8988T (cell line): ENCODE measurements around the gene FGFRL1.
"Not testable (repeated sequence)": the region's sequence is repeated elsewhere in the genome, so short reads cannot be mapped to it uniquely, and the experiment has no call there.

Experiments
- DNase-seq: peaks from one replicate; pipeline ENCODE4 v3.0.0; 2011

Gene FGFRL1

DNA sequence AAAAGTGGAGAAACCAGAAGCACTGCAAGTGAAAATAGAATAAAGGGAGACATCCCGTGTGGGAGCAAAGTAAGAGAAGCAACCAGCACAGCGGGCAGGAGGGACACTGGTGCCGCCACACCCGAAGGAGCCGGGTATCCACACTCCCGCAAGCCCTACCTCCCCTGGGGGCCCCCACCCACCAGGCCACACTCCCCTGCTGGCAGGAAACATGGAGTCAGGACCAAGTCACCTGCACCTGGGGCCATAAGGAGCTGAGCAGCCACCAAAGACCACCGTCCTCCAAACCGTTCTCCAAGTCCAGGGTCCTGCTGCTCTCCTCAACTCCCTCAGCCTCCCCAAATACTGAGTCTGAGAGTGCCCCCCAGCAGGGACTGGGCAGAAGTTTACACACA, 30.5 kb downstream of the FGFRL1 start:
- no peak for DNase-seq

DNA sequence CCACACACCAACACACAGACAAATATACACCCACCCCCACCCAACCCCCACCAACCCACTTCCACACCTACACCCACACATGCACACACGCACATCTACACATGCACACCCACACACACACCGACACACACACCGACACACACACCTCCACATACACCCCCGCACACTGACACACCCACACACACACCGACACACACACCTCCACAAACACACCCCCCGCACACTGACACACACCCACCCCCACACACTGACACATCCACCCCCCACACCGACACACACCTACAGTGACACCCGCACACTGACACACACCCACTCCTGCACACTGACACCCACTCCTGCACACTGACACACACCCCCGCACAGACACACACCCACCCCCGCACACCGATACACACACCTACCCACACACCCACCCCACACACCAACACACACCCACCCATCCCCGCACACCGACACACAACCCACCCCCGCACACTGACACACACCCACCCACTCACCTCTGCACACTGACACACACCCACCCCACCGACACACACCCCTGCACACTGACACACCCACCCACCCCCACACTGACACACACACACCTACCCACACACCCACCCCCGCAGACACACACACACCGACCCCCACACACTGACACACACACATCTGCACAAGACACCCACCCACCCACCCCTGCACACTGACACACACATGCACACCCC, 31.1 kb downstream of the FGFRL1 start:
- DNase-seq = no peak

DNA sequence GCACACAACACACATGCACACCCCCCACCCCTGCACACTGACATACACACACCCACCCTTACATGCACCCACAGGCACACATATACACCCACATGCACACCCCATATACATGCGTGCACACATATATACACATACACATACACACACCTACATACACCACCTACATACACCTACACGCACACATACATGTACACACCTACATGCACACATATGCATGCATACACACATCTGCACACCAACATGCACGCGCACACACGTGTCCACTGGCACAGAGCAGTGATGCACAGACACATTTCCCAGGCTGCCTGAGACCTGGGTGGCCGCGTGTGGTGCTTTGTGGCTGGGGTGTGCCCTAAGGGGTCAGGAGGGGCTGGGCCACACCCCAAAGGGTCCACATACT, 31.7 kb downstream of the FGFRL1 start:
- DNase-seq = no peak

DNA sequence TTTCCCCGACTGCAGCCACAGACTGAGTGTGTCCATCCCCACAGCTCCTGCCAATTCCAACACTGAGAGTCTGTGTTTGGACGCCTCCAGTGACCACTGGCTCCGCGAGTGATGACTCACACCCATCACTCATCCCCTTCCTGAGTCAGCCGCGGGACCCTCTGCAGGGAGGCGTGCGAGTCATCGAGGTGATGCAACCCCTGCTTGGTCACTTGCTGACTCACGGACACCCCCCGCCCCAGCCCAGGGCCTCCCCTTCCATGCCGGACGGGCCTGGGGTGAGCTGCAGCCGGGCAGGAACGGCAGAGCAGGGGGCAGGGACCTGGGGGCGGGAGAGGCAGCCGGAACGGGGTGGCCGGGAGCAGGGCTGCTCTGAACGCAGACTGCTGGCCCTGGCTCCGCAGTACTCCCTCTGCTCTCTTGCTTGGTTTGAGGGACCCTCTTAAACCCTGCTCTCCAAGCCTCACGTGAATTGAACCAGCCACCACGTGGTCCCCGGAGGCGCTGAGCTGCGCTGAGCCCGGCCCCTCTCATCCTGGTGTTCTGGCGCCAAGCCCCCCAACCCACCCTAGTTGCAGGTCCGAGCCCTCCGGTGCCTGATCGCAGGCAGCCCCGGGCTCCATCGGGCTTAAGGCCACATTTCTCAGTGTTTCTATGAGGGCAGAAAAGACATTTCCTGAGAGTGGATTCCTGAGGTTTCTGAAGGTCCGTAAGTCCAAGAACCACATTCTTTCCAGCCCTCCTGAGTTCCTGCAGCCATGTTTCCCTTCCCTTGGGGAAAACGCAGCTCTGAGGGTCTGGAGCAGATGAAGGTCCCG, 32.4 kb downstream of the FGFRL1 start:
- DNase-seq = peak; percentile 83

DNA sequence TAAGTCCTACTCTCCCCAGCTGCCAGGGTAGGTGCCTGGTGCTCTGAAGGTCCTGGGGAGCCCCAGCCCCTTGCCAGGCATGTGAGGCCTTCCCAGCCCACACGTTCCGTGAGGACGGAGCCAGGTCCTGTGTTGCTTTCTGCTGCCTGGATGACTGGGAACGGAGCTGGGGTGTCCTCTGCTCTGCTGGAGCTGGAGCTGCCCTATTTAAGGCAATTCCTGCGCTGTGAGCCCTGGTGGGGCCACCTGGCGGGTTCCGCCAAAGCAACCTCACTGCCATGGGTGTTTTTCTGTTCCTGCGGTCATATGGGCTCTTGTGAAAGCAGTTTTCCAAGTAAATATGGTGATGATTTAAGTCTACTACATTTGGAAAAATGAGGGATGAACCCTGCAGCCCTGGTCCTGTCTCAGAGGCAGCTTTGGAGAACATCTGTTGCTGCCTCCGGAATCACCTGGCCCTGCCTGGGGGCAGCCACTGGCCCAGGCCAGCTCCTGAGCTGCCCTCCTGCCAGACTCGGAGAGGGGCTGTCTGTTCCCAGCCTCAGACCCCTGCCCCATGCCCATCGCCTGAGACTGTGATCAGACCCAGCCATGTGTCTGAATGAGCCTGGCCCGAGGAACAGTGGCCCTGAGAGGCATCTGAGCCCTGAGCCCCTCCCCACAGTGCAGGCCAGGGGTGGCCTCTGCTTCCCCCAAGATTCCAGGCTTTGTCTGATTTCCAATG, 33.2 kb downstream of the FGFRL1 start:
- no peak for DNase-seq

DNA sequence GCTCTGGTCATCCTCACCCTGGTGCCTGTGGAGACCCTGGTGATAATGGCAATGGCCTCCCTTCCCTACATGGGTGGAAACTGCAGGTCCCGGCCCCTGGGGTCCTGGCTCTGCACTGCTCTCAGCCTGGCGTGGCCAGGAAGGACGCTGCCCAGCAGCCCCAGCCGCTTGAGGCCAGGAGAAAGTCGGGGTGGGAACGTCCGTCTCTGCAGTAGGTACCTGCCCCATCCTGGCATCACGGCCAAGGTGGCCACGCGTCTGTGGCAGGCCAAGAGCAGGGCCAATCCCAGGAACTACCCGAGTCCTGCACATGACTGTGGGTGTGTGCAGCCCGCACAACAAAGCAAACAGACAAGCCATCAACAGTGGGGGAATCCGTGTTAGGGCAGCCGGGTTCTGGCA, 33.8 kb downstream of the FGFRL1 start:
- no peak for DNase-seq

DNA sequence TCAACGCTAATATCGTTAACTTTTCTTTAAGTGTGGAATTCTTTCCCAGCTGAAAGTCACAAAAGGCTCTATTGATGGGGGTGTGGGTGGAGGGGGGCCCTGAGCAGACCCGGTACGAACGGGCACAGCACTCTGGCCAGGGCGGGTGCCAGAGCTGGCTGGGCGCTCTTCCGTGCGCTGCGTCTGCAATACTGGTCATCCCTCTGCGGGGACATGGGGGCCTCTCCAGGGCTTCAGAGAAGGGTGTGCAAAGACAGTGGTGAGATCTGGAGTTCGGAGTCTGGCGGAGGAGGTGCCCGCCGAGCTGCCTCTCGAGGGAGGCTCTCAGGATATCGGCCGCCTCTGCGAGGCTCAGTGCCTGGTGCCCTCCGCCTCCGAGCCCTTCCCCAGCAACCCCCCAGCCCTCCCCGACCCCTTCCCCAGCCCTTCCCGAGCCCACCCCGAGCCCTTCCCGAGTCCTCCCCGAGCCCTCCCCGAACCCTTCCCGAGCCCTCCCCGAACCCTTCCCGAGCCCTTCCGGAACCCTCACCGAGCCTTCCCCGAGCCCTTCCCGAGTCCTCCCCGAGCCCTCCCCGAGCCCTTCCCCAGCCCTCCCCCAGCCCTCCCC, 34.3 kb downstream of the FGFRL1 start:
- DNase-seq = no peak

DNA sequence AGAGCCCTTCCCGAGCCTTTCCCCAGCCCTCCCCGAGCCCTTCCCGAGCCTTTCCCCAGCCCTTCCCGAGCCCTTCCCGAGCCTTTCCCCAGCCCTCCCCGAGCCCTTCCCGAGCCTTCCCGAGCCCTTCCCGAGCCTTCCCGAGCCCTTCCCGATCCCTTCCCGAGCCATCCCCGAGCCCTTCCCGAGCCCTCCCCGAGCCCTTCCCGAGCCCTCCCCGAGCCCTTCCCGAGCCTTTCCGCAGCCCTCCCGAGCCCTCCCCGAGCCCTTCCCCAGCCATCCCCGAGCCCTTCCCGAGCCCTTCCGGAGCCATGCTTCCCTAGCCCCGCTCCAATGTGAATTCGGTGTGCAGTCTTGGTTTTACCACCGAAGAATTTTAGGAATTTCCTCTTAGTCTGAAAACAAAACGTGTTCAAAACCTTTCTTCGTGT, 35.2 kb downstream of the FGFRL1 start:
- DNase-seq = peak; percentile 76

DNA sequence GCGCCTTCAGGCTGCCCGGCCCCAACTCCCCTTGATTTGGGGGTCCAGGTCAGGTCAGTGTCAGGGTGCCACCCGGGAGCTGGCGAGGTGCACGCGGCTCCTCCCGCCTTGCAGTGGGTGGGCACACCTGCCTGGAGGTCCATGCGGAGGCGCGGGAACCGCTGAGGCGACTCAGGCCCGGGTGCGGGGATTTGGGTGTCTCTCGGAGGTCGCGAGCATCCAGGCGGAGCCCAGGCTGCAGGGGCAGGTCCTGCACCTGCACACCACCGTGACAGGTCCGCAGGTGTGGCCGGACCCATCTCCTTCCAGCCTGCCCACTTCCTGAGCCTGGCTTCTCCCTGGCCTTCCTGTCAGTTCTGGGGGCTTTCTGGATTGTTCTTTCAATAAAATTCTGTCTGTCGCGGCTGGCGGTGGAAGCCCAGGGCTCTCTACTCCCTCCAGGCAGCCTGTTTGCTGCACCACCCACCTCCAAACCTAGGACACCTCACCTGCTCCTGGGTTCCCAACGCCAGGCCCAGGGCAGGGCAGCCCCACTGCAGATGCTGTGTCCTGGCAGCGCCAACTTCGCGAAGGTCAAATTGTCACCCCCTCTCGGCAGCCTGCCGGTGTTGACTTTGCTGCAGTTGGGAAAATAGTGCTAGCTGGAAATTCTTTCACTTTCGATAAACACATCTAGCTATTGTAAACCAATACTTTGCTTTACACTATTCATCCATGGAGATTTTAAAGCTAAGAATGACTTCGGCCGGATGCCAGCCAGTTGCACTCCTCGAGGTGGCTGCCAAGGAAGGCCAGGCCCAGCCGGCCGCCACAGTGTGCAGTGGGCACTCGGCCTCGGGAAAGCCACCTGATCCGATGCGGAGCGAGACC, 35.9 kb downstream of the FGFRL1 start:
- no peak for DNase-seq

DNA sequence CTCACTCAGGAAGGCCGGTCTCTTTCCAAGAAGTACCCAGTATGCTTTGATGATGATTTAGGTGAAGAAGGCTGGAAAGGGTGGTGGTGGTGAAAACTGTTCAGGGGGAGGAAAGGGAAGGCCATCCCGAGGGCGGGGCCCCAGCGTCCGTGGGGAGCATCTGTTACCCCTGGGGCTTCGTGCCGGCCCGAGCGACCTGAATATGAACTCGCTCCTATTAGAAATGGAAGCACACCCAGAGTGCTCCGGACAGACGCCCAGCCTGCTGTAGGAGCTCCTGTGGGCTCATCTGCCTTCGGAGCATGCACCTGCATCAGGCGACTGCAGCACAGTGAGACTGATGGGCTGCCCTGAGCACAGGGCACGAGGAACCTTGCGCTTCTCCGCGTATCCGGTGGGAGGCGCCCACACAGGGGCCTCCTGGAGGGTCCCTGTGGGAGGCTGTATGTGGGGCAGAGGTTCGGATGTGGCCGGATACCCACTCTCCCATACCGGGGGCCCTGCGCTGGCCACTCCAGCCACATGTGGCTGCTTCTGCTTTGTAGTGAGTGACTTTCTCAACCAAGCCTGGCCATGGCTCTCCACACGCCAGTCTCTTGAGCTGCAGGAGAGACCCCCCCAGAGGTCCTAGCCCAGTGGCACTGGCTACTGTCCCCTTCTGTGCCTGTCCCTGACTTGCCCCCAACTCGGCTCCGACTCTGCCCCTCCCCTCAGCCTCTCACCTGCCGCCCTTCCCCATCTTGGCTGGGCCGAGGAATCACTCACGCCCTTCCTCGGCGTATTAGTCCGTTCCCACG, 36.7 kb downstream of the FGFRL1 start:
- DNase-seq = no peak

DNA sequence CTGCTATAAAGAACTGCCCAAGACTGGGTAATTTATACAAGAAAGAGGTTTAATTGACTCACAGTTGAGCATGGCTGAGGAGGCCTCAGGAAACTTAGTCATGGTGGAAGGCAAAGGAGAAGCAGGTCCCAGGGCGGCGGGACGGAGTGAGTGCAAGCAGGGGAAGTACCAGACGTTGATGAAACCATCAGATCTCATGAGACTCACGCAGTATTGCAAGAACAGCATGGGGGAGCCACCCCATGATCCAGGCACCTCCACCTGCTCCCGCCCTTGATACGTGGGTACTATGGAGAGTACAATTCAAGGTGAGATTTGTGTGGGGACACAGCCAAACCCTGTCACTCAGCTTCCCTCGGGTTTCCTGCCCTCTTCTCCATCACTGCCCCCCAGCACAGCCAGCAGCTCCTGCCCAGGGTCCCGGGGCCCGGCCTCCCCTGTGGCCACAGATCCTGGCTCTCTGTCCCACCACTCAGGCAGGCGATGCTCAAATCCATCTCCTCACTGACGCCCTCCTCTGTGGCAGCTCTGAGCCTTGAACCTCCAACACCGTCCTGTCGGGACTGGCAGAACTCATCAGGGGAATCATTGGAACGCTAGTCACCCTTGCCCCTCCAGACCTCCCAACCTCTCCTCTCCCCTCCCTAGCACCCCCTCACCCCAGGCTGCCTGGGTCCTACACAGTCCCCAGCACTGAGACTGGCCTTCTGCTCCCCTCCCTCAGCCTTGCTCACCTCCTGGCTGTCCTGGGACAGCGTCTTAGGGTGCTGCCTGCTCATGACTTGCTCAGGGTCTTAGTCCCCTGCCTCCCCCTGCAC, 37.6 kb downstream of the FGFRL1 start:
- DNase-seq = no peak

DNA sequence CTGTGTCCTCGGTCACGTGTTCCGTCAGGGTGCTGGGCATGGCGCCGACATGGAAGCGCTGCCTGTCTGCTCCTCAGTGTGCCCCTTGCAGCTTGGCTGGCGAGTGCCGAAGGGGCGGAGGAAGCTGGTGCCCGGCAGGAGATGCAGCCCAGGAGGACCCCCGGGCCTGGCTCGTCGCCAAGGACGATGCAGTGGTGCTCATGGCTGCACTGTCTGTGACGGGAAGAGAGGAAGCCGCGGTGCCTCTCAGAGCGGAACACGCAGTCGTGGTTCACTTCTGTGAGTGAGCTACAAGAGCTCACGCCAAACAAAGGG, 38.1 kb downstream of the FGFRL1 start:
- DNase-seq = no peak

DNA sequence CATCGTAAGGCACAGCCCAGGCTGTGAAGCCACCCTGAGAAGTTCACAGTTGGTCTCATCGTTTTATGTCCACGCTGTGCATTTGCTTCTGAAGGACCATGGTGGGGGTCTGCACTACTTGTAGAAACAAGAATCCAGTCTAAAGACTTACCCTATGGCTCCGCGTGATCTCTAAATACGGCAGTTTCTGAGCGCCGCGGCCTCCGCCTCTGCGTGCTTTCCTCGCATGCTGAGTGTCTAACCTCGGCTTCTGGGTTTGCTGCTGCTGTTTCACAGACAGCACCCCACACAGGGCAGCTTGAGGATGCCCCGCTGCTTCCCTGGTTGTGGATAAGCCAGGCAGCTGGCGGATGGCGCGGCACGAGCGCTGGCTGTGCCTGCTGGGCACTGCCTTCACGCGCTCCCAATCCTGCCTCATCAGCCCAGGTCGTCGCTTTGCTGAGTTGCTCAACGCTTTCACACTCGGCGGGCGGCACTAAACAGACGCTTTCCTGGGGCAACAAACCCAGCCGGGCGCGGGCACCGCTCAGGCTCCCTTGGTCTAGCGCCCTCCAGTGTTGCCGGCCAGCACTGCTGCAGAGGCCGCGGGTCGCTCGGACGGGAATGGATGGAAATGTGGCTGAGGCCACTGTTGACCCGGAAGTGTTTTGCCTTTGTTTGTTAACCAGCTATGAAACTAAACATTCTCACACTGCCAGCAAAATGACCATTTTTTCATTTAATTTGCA, 39.2 kb downstream of the FGFRL1 start:
- DNase-seq = no peak

DNA sequence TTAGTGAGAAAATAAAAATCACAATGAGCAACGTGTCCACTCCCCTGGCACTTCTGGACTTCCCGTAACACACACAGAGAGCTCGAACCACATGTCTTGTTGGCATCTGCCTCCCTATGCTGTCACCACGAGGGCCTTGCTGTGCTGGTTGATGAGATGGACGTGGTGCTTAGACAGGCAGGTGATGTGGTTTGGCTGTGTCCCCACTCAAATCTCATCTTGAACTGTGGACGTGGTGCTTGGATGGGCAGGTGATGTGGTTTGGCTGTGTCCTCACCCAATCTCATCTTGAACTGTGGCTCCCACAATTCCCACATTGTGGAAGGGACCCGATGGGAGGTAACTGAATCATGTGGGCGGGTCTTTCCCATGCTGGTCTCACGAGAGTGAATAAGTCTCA, 40.0 kb downstream of the FGFRL1 start:
- DNase-seq = no peak

DNA sequence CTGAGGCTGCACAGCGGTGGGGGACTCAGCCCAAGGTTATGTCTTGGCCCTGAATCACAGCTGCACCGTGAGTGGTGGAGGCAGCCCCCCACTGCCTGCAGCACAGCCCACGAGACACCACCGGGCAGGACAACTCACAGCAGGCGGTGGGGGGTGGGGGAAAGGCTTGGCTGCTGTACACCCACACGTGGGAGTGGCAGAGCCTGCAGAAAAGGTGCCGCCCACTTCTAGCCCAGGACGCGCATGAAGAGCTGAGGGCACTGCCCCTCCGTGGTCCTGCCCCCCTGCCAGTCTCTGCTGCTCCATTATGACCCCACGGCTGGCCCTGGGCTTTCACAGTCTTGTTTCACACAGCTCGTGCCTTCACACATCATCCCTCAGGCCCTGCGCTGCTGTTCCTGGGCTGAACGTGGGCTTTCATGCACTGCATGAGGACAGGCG, 40.8 kb downstream of the FGFRL1 start:
- no peak for DNase-seq

DNA sequence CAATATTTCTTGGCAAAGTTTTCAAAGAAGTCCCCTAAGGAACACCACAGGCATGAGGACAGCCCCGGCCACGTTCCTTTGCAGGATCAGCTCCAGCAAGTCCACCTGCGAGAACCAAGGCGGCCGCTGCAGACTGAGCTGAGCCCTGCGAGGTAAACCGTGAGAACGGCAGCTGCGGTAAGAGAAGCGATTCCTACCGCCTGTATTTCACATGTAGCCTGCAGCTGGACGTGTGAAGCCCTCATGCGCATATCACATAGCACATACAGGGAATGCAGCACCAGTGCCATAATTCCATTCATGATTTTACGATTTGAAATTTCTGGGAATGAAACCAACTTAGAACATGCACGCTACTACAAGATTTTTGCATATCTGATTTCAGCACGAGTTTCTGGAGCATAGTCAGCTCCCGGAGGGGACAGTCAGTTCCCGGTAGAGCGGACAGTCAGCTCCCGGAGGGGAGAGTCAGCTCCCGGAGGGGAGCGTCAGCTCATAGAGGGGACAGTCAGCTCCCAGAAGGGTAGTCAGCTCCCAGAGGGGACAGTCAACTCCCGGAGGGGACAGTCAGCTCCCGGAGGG, 41.7 kb downstream of the FGFRL1 start:
- no peak for DNase-seq

DNA sequence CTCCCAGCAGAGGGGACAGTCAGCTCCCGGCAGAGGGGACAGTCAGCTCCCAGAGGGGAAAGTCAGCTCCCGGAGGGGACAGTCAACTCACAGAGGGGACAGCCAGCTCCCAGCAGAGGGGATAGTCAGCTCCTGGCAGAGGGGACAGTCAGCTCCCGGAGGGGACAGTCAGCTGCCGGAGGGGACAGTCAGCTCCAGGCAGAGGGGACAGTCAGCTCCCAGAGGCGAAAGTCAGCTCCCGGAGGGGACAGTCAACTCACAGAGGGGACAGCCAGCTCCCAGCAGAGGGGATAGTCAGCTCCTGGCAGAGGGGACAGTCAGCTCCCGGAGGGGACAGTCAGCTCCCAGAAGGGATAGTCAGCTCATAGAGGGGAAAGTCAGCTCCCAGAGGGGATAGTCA, 42.5 kb downstream of the FGFRL1 start:
- not testable (repeated sequence) for DNase-seq

DNA sequence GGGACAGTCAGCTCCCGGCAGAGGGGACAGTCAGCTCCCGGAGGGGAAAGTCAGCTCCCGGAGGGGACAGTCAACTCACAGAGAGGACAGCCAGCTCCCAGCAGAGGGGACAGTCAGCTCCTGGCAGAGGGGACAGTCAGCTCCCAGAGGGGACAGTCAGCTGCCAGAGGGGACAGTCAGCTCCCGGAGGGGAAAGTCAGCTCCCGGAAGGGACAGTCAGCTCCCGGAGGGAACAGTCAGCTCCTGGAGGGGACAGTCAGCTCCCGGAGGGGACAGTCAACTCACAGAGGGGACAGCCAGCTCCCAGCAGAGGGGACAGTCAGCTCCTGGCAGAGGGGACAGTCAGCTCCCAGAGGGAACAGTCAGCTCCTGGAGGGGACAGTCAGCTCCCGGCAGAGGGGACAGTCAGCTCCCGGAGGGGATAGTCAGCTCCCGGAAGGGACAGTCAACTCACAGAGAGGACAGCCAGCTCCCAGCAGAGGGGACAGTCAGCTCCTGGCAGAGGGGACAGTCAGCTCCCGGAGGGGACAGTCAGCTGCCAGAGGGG, 43.3 kb downstream of the FGFRL1 start:
- not testable (repeated sequence) for DNase-seq

DNA sequence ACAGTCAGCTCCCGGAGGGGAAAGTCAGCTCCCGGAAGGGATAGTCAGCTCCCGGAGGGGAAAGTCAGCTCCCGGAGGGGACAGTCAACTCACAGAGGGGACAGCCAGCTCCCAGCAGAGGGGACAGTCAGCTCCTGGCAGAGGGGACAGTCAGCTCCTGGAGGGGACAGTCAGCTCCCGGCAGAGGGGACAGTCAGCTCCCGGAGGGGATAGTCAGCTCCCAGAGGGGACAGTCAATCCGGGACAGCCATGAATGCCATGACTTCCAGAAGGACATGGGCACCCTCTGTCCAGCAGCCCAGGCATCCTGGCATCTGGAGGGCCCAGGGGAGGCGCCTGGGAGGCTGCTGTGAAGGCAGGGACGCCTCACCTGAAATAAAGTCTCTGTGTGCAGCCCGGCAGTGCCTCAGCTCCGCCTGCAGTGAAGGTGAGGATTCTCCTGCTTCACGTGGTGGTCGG, 43.8 kb downstream of the FGFRL1 start:
- not testable (repeated sequence) for DNase-seq
